GM10847 (cell line): Measurements from ENCODE around the gene NRIP2.

Experiments
- POLR2A ChIP-seq: IDR thresholded peaks from 2 replicates; pipeline ENCODE4 v1.6.1; 2011; ENCODE audit not compliant: insufficient read length; ENCODE audit errors: extremely low read depth

The NRIP2 gene, protein sequence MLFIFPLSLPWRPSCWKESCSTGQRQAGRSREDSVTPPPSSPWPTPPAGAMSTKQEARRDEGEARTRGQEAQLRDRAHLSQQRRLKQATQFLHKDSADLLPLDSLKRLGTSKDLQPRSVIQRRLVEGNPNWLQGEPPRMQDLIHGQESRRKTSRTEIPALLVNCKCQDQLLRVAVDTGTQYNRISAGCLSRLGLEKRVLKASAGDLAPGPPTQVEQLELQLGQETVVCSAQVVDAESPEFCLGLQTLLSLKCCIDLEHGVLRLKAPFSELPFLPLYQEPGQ

GRCh38 chr12:2834581-2835491, at the start of gene NRIP2:
NRIP2 (minus strand) TSS chr12:2835035; CDS start chr12:2834983, 52 bp downstream.
- no peak for TF ChIP-seq POLR2A

DNA sequence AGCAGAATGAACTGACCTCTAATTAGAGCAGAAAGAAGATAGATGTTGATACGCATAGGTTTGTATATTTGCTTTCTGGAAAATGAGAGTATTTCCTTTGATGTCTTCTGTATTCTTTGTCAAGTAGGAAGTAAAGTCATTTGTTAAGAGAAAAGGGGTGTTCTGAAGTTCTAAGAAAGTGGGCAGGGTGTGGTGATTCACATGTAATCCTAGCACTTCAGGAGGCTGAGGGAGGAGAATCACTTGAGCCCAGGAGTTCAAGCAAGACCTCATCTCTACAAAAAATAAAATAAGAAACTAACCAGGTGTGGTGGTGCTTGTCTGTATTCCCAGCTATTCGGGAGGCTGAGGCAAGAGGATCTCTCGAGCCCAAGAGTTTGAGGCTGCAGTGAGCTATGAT, 45.0 kb upstream of the NRIP2 start:
- no peak for TF ChIP-seq POLR2A

GRCh38 chr12:2877953-2878732, 43.3 kb upstream of the NRIP2 start:
- no peak for TF ChIP-seq POLR2A

- peak; percentile 63 for TF ChIP-seq POLR2A
Observed at GRCh38 chr12:2877047-2877952, 42.5 kb upstream of the NRIP2 start, which contains the start of the genes FOXM1 and RHNO1. FOXM1 (minus strand) TSS chr12:2877174; CDS start chr12:2874478, 2,696 bp downstream. RHNO1 (plus strand) TSS chr12:2877223; CDS start chr12:2885367, 8,144 bp downstream.

GRCh38 chr12:2876431-2877046, 41.7 kb upstream of the NRIP2 start:
- TF ChIP-seq POLR2A, result no peak

DNA sequence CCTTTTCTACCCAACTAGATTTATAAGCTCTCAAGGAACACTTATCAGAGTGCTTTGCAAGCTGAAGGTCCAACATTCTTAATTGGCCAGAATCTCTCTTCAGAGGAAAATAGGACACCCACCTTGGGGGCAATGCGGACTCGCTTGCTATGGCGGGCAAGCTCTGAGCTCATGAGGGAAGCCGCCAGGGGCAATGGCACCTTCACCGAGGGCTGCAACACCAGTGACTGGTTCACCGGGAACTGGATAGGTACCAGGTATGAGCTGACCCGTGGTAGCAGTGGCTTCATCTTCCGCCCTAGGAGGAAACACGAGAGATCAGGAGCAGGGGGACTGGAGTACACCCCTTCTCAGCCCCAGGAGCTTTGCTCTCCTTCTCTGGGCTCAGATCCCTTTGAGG, 29.4 kb upstream of the NRIP2 start:
- TF ChIP-seq POLR2A, result no peak

DNA sequence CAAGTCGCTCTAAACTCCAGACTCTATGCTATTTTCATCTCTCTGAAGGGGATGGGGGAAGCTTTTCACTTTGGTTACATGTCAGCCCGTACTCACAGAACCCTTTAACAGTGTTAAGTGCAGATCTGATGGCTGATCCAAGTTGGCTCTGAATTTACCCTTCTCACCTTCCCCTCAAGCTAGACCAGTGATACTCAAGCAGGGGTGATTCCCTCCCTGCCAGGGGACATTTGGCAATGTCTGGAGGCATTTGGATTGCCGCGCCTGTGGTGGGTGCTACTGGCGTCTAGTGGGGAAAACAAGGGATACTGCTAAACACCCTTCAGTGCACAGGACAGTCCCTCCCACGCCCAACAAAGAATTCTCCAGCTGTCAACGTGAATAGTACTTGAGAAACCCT, 28.0 kb upstream of the NRIP2 start:
- TF ChIP-seq POLR2A, result no peak

DNA sequence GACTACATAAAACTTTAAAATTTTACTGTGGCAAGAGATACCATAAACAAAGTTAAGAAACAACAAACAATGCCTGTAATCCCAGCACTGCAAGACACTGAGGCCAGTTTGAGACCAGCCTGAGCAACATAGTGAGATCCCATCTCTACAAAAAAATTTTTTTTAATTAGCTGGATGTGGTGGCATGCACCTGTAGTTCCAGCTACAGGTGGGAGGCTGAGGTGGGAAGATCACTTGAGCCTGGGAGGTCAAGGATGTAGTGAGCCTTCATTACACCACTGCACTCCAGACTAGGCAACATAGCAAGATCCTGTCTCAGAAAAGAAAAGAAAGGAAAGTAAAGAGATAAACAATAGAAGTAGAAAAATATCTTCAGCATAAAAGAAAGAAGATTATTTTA, 25.3 kb upstream of the NRIP2 start:
- no peak for TF ChIP-seq POLR2A

GRCh38 chr12:2858944-2859421, 24.1 kb upstream of the NRIP2 start:
- TF ChIP-seq POLR2A, result no peak

GRCh38 chr12:2858334-2858733, 23.5 kb upstream of the NRIP2 start:
- no peak for TF ChIP-seq POLR2A

- TF ChIP-seq POLR2A, result no peak
Observed at GRCh38 chr12:2857576-2857975, 22.7 kb upstream of the NRIP2 start.

DNA sequence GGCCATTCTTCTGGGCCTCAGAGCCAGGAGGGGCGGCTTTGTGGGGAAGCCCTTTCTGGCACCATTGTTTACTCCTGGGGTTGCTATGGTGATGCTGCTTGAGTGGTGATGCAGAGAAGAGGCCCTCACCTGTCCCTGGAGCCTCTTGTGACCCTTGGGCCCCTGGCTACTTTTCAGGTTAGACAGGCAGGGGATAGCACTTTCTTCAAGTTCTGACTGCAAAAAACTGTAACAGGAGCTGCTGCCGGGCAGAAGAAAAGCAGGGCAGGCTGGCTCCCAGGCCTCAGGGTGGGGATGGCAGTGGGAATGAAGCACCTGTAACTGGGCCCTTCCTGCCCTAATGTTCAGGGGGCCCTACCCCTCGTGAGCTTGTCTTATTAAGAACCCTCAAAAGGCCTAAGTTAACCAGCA, 22.2 kb upstream of the NRIP2 start, which contains the start of gene TEX52:
Gene TEX52, minus strand, starts transcription at position 19 of the 411 bp plus-strand sequence. Its CDS starts 13 bp downstream, at position 6.
- TF ChIP-seq POLR2A, result no peak

DNA sequence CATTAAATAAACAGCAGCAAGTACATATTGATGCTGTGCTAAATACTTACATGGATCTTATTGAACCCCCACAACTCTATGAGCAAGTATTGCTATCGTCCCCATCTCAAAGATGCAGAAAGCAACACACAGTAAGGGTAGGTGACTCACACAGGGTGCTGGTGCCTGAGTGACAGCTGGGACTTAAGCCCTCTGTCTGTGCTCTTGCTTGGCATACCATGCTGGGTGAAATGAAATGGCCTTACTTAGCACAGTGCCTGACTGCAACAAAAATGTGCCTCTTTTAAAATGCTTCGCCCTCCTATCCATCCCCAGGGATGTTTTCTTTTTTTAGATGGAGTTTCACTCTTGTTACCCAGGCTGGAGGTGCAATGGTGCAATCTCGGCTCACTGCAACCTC, 21.2 kb upstream of the NRIP2 start:
- no peak for TF ChIP-seq POLR2A

- TF ChIP-seq POLR2A, result no peak
Observed at GRCh38 chr12:2855546-2855945, 20.7 kb upstream of the NRIP2 start.
